SK-N-SH treated with all-trans-retinoic acid at 6 μM for 48 hours (cell line): ENCODE results near the gene MDH1B.

Experiments used
- BACH2 ChIP-seq: fragments of 250-450 bp; sonication (Bioruptor Pico); IDR thresholded peaks from 2 replicates; pipeline ENCODE4 v1.9.0; 2021; ENCODE audit warnings: mild to moderate bottlenecking, borderline replicate concordance
- CSDC2 ChIP-seq: fragments of 250-450 bp; sonication (Bioruptor Pico); IDR thresholded peaks from 2 replicates; pipeline ENCODE4 v1.5.0; 2020; ENCODE audit warnings: mild to moderate bottlenecking, moderate library complexity
- ESRRG ChIP-seq: fragments of 250-450 bp; sonication (Bioruptor Pico); IDR thresholded peaks from 2 replicates; pipeline ENCODE4 v1.6.1; 2021; ENCODE audit warnings: mild to moderate bottlenecking
- GLIS3 ChIP-seq: fragments of 250-450 bp; sonication (Bioruptor Pico); IDR thresholded peaks from 2 replicates; pipeline ENCODE4 v1.5.0; 2020; ENCODE audit warnings: mild to moderate bottlenecking, moderate library complexity
- ISL1 ChIP-seq: fragments of 250-450 bp; sonication (Bioruptor Pico); IDR thresholded peaks from 2 replicates; pipeline ENCODE4 v2.1.2; 2022; ENCODE audit warnings: mild to moderate bottlenecking, moderate library complexity
- OSR1 ChIP-seq: fragments of 250-450 bp; sonication (Bioruptor Pico); IDR thresholded peaks from 2 replicates; pipeline ENCODE4 v1.8.0; 2022; ENCODE audit warnings: moderate library complexity, mild to moderate bottlenecking, inconsistent platforms
- RARB ChIP-seq: fragments of 250-450 bp; sonication (Bioruptor Pico); IDR thresholded peaks from 2 replicates; pipeline ENCODE4 v1.8.0; 2021; ENCODE audit warnings: mild to moderate bottlenecking, moderate library complexity
- TCF4 ChIP-seq: fragments of 250-450 bp; sonication (Bioruptor Pico); IDR thresholded peaks from 2 replicates; pipeline ENCODE4 v1.8.0; 2021; ENCODE audit warnings: mild to moderate bottlenecking, moderate library complexity, borderline replicate concordance
- ZFP3 ChIP-seq: fragments of 250-450 bp; sonication (Bioruptor Pico); IDR thresholded peaks from 2 replicates; pipeline ENCODE4 v1.5.0; 2020; ENCODE audit warnings: mild to moderate bottlenecking, moderate library complexity
- ZFP30 ChIP-seq: fragments of 450-650 bp; formaldehyde crosslinking; IDR thresholded peaks from 2 replicates; pipeline ENCODE4 v1.5.0; 2022; ENCODE audit warnings: mild to moderate bottlenecking, moderate library complexity
- ZNF70 ChIP-seq: fragments of 450-650 bp; formaldehyde crosslinking; IDR thresholded peaks from 2 replicates; pipeline ENCODE4 v1.5.0; 2020; ENCODE audit warnings: mild to moderate bottlenecking, moderate library complexity
- TF ChIP-seq, protein P1 (sequence below): fragments of 250-450 bp; sonication (Bioruptor Pico); IDR thresholded peaks from 2 replicates; pipeline ENCODE4 v1.8.0; 2020; ENCODE audit warnings: mild to moderate bottlenecking, moderate library complexity, borderline replicate concordance
- TF ChIP-seq, protein P2 (sequence below): fragments of 250-450 bp; sonication (Bioruptor Pico); IDR thresholded peaks from 2 replicates; pipeline ENCODE4 v1.5.1; 2020; ENCODE audit warnings: low read depth, mild to moderate bottlenecking, moderate library complexity
- TF ChIP-seq, protein P3 (sequence below): fragments of 250-450 bp; sonication (Bioruptor Pico); IDR thresholded peaks from 2 replicates; pipeline ENCODE4 v1.8.0; 2021; ENCODE audit warnings: low read depth, mild to moderate bottlenecking, moderate library complexity, borderline replicate concordance

DNA sequence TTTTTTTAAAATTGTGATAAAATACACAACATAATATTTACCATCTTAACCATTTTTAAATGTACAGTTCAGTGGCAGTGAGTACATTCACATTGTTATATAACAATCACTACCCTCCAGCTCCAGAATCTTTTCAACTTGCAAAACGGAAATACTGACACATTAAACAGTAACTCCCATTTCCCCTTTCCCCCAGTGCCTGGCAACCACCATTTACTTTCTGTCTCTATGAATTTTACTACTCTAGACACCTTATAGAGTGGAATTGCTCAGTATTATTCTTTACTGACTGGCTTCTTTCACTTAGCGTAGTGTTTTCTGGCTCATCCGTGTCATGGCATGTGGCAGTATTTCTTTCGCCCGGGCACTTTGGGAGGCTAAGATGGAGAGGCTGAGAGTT lies 32.9 kb upstream of the MDH1B start:
- no peak for TF ChIP-seq TCF4 (CRISPR knock-in tag)
- TF ChIP-seq, protein P1, sequence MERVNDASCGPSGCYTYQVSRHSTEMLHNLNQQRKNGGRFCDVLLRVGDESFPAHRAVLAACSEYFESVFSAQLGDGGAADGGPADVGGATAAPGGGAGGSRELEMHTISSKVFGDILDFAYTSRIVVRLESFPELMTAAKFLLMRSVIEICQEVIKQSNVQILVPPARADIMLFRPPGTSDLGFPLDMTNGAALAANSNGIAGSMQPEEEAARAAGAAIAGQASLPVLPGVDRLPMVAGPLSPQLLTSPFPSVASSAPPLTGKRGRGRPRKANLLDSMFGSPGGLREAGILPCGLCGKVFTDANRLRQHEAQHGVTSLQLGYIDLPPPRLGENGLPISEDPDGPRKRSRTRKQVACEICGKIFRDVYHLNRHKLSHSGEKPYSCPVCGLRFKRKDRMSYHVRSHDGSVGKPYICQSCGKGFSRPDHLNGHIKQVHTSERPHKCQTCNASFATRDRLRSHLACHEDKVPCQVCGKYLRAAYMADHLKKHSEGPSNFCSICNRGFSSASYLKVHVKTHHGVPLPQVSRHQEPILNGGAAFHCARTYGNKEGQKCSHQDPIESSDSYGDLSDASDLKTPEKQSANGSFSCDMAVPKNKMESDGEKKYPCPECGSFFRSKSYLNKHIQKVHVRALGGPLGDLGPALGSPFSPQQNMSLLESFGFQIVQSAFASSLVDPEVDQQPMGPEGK (CRISPR knock-in tag), result no peak
- TF ChIP-seq RARB (CRISPR knock-in tag), result no peak
- TF ChIP-seq CSDC2 (CRISPR knock-in tag), result no peak
- TF ChIP-seq ZNF70 (CRISPR knock-in tag), result no peak
- TF ChIP-seq GLIS3, result no peak
- TF ChIP-seq, protein P2, sequence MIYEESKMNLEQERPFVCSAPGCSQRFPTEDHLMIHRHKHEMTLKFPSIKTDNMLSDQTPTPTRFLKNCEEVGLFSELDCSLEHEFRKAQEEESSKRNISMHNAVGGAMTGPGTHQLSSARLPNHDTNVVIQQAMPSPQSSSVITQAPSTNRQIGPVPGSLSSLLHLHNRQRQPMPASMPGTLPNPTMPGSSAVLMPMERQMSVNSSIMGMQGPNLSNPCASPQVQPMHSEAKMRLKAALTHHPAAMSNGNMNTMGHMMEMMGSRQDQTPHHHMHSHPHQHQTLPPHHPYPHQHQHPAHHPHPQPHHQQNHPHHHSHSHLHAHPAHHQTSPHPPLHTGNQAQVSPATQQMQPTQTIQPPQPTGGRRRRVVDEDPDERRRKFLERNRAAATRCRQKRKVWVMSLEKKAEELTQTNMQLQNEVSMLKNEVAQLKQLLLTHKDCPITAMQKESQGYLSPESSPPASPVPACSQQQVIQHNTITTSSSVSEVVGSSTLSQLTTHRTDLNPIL (CRISPR knock-in tag), result no peak
- TF ChIP-seq ZFP30 (CRISPR knock-in tag), result no peak
- no peak for TF ChIP-seq ISL1 (CRISPR knock-in tag)
- TF ChIP-seq BACH2 (CRISPR knock-in tag), result no peak
- TF ChIP-seq ESRRG (CRISPR knock-in tag), result no peak
- no peak for TF ChIP-seq ZFP3
- TF ChIP-seq OSR1 (CRISPR knock-in tag), result no peak
- TF ChIP-seq, protein P3, sequence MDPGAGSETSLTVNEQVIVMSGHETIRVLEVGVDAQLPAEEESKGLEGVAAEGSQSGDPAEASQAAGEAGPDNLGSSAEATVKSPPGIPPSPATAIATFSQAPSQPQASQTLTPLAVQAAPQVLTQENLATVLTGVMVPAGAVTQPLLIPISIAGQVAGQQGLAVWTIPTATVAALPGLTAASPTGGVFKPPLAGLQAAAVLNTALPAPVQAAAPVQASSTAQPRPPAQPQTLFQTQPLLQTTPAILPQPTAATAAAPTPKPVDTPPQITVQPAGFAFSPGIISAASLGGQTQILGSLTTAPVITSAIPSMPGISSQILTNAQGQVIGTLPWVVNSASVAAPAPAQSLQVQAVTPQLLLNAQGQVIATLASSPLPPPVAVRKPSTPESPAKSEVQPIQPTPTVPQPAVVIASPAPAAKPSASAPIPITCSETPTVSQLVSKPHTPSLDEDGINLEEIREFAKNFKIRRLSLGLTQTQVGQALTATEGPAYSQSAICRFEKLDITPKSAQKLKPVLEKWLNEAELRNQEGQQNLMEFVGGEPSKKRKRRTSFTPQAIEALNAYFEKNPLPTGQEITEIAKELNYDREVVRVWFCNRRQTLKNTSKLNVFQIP, result no peak
